ENCODE results near the gene TPCN2. TPM values are rescaled to one million over a fixed set of nuclear protein-coding genes. Genes with fewer than 3 reads are reported as not detected.

The TPCN2 gene
- total RNA-seq, 1 donor from 2014 or later, result 6.8 TPM

DNA sequence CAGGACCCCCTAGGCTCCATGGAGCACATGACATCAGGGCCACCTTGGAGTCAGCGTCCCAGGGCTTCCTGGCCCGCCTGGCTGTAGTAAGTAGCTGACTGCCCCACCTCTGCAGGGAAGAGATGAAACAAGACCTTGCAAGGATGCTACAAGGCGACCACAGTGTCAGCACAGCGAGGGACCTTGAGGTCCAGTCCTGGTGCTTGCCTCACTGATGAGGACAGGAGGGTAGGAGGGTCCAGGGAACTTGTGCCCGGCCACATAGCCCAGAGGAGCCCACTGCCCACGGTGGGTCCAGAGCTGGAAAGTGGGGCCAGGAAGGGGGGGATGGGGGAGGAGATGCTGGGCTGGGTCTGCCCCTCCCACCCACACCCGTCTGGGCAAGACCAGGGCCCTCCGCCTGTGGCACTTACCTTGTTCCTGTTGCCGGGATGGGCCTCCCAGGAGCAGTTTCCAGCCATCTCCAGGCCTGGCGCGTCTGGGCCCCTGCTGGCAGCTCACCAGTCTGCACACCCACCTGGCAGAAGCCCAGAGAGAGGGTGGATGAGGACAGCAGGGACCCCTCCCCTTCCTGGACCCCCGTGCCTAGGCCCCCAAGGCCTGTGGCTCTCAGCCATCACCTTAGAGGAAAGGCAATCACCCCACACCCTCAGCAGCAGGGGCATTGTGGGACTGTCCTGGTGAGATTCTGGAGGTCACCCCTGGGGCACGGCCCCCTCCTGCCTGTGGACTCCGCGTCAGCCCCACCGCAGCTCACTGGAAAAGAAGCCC, 39.1 kb upstream of the TPCN2 start:
- H3K4me3 ChIP-seq (ENCODE audit: low read length in 3 of 3), result peak overlapping the region in 1 of 3 donors; percentile 6

DNA sequence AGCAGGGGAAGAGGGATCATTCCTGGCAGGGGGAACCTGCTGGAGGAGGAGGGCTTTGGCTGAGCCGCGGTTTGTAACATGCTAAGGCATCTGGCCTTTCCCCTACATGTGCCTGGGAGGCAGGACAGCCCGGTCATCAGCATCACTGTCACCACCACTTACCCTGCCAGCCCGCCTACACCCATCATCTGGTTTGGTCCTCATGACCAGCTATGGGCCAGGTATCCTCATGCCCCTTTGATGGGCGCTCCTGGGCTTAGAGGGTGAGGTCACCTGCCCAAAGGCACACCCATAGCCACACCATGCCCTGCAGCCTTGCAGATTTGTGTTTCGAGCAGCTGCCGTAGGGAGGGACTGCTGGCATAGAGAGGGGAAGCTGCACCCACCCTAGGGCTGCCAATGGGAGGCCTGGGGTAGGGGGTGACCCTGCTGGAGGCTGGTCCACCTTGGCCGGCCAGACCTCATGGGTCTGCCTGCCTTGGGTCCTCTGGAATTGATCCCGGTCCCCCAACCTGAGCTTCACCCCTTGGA, 38.3 kb upstream of the TPCN2 start:
- Histone ChIP-seq H3K27ac (ENCODE audit: low read depth, low read length) (peak overlapping the region; percentile 44), H3K9me3 (ENCODE audit: control insufficient read depth in 3 of 3, low read length in 3 of 3) (no peaks in the 10 kb centered on the region), H3K4me1 (ENCODE audit: control insufficient read depth in 3 of 3, insufficient read depth in 3 of 3, low read length in 3 of 3) (peaks cover 27 to 42% (median 28%) of the 10 kb centered on the region in 3 donors), H3K9ac (ENCODE audit: low read depth in 1 of 3, low read length in 3 of 3) (peak overlapping the region in 2 of 3 donors; percentile 54 to 56), H3K27me3 (ENCODE audit: control insufficient read depth in 3 of 3, insufficient read depth in 3 of 3, low read length in 3 of 3) (peaks cover 42 to 72% (median 55%) of the 10 kb centered on the region in 3 donors), H3K36me3 (ENCODE audit: control insufficient read depth in 3 of 3, insufficient read depth in 3 of 3, low read length in 3 of 3) (no peaks in the 10 kb centered on the region), H3K4me3 (ENCODE audit: low read length in 3 of 3) (peak overlapping the region; percentile 27 to 43 (median 29))

More for the DNA sequence above, 39.1 kb upstream of the TPCN2 start:
- Histone ChIP-seq H3K27ac (ENCODE audit: low read depth, low read length) (peak overlapping the region; percentile 58), H3K4me1 (ENCODE audit: control insufficient read depth in 3 of 3, insufficient read depth in 3 of 3, low read length in 3 of 3) (peaks cover 28 to 40% (median 28%) of the 10 kb centered on the region in 3 donors), H3K36me3 (ENCODE audit: control insufficient read depth in 3 of 3, insufficient read depth in 3 of 3, low read length in 3 of 3) (peaks cover 0 to 2% (median 0%) of the 10 kb centered on the region in 3 donors), H3K9me3 (ENCODE audit: control insufficient read depth in 3 of 3, low read length in 3 of 3) (no peaks in the 10 kb centered on the region), H3K27me3 (ENCODE audit: control insufficient read depth in 3 of 3, insufficient read depth in 3 of 3, low read length in 3 of 3) (peaks cover 42 to 68% (median 56%) of the 10 kb centered on the region in 3 donors), H3K9ac (ENCODE audit: low read depth in 1 of 3, low read length in 3 of 3) (peak overlapping the region in 1 of 3 donors; percentile 60)

DNA sequence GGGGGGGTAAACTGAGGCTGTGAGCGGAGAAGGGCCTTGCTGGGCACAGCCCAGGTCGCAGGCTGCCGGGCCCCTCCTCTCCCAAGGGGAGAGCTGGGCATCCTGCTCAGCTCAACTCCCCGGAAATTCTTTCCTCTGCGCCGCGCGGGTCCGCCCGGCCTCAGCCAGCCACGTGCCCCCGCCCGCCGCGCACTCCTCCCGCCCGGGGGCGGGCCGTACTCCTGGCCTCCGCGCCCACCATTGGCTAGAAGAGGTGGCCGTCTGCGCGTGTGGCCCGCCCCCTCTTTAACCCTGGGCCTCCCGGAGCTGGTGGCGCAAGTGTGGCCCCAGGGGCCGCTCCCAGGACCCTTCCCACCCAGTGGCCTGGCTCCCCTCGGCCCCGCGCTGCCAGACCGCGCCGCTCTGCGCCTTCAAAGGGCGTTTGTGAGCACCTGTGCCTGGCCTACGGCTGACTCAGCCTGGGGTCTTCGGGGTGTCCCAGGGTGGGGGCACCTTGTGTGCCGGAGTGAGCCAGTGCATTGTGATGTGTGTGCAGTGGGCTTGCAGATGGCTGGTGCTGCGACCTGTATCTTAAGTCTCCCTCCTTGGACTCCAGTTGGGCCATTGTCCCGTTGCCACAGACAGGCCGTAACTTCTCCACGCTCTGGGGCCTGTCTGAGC, 37.6 kb upstream of the TPCN2 start:
- H3K36me3 ChIP-seq (ENCODE audit: control insufficient read depth in 3 of 3, insufficient read depth in 3 of 3, low read length in 3 of 3), result no peaks in the 10 kb centered on the region
- peak overlapping the region; percentile 74 for H3K27ac ChIP-seq (ENCODE audit: low read depth, low read length)
- H3K9me3 ChIP-seq (ENCODE audit: control insufficient read depth in 3 of 3, low read length in 3 of 3), result no peaks in the 10 kb centered on the region
- peak overlapping the region; percentile 20 to 76 (median 56) for H3K9ac ChIP-seq (ENCODE audit: low read depth in 1 of 3, low read length in 3 of 3)
- H3K4me1 ChIP-seq (ENCODE audit: control insufficient read depth in 3 of 3, insufficient read depth in 3 of 3, low read length in 3 of 3), result peaks cover 27 to 42% (median 28%) of the 10 kb centered on the region in 3 donors
- H3K4me3 ChIP-seq (ENCODE audit: low read length in 3 of 3), result peak overlapping the region; percentile 44 to 64 (median 54)
- H3K27me3 ChIP-seq (ENCODE audit: control insufficient read depth in 3 of 3, insufficient read depth in 3 of 3, low read length in 3 of 3), result peaks cover 42 to 70% (median 53%) of the 10 kb centered on the region in 3 donors

DNA sequence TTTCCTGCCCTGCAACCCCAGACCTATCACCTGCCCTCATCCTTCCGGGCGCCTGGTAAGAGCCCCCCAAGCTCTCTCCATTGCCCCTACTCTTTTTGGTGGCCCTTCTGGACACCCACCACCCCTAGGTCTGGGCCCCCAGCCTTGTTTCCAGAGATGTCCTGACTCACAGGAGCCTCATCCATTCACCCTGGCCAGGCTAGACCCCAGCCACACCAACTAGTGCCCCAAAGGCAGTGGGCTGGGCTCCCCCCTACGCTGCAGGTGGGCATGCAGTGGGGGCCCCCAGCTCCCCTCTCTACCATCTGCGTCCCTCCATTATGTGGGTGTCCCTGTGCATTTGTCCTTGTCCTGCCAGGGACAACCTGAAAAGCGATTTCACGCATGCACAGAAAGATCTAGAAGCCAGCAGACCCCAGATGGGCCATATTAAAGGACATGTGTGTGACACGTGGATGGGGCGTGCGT, 37.1 kb upstream of the TPCN2 start:
- Histone ChIP-seq H3K9me3 (ENCODE audit: control insufficient read depth in 3 of 3, low read length in 3 of 3) (no peaks in the 10 kb centered on the region), H3K4me3 (ENCODE audit: low read length in 3 of 3) (peak overlapping the region; percentile 44 to 64 (median 54)), H3K27ac (ENCODE audit: low read depth, low read length) (peak overlapping the region; percentile 74), H3K4me1 (ENCODE audit: control insufficient read depth in 3 of 3, insufficient read depth in 3 of 3, low read length in 3 of 3) (peaks cover 27 to 42% (median 28%) of the 10 kb centered on the region in 3 donors), H3K9ac (ENCODE audit: low read depth in 1 of 3, low read length in 3 of 3) (peak overlapping the region; percentile 10 to 76 (median 20)), H3K36me3 (ENCODE audit: control insufficient read depth in 3 of 3, insufficient read depth in 3 of 3, low read length in 3 of 3) (no peaks in the 10 kb centered on the region), H3K27me3 (ENCODE audit: control insufficient read depth in 3 of 3, insufficient read depth in 3 of 3, low read length in 3 of 3) (peaks cover 42 to 70% (median 53%) of the 10 kb centered on the region in 3 donors)

DNA sequence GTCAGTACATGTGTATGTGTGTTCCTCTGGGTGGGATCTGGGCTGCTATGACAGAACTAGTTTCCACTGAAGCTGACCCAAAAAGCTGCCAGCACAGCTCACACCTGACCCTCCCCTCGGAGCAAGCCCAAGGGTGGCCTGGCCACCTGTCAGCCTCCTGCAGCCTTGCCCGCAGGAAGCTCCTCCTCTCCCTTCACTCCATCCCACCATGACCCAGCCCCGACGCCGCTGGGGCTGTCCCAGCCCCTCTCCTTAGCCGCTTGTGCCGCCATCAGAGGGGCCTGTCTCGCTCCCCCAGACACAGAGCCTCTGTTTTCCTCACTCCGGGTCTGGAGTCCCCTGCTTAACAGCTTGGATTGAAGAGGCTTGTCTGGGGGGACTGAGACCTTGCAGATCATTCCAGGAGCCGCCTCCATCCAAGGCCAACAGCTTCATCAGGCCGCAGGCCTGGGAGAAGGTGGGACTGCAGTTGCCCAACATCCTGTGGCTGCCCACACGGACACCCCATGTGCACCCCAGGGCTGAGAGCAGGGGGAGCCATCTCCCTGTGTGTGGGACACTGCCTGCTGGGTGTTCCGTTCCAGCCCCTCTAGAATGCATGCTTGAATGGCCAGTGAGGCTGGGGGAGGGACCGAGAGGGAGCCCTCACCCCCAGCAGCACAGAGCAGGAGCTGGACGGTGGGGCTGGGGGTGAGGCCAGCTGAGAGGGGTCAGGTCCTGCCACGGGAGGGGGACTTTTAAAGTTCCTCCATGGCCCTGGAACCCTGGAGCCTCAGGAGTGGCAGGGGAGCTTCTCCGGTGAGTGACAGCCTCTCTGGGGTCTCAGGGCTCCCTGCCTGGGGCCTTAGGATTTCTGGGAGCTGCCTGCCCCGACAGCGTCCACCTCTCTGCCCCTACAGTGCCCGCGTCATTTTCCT, 36.4 kb upstream of the TPCN2 start:
- Histone ChIP-seq H3K4me1 (ENCODE audit: control insufficient read depth in 3 of 3, insufficient read depth in 3 of 3, low read length in 3 of 3) (peaks cover 27 to 42% (median 28%) of the 10 kb centered on the region in 3 donors), H3K9ac (ENCODE audit: low read depth in 1 of 3, low read length in 3 of 3) (peak overlapping the region; percentile 10 to 76 (median 51)), H3K4me3 (ENCODE audit: low read length in 3 of 3) (peak overlapping the region; percentile 44 to 67 (median 64)), H3K36me3 (ENCODE audit: control insufficient read depth in 3 of 3, insufficient read depth in 3 of 3, low read length in 3 of 3) (no peaks in the 10 kb centered on the region), H3K27ac (ENCODE audit: low read depth, low read length) (peak overlapping the region; percentile 74), H3K27me3 (ENCODE audit: control insufficient read depth in 3 of 3, insufficient read depth in 3 of 3, low read length in 3 of 3) (peaks cover 42 to 74% (median 53%) of the 10 kb centered on the region in 3 donors), H3K9me3 (ENCODE audit: control insufficient read depth in 3 of 3, low read length in 3 of 3) (no peaks in the 10 kb centered on the region)

DNA sequence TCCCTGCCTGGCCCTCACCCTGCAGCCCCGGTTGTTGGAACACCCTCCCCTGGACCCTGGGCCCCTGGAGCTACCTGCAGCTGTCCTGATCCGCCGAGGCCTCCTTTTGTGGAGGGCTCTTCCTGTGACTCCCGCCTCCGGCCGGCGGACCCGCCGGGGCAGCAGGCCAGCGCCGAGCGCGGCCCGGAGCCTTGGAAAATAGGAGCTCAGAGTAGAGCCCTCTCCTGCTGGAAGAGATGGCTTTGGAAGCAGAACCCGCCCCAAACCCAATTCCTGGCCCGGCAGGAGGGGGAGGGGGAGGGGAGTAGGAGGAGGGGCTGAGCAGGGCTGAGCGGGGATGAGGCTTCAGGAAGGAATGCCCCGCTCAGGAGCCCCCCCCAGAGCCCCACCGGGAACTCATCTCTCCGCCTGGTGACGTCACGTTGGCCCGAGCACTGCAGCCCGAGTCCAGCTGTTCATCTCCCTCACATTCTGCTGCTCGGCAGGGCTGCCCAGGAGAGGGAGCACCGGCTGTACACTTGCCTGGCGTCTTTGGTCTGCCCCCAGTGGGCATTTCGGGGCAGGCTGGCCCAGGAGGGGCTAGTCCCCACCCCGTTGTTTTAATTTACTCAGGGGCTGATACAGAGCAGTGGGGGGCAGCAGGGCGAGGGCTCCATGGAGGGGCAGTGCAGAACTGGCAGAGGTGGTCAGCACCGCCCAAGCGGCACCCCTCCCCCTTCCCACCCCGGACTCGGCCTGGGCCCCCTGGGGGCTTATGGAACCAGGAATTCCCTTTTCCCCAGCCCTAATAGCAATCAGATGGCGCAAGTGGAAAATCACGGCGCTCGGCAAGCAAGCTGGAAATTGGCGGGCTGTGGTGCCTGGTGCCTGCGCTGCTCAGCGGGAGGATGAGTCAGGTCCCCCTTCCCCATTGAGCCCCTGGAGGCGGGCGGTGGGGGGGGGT, 35.5 kb upstream of the TPCN2 start, which contains the start of gene MRGPRF:
Gene MRGPRF, minus strand, starts transcription at position 238 of the 943 bp plus-strand sequence. CDS start 3,345 bp downstream, outside the sequence.
- peaks cover 20 to 41% (median 24%) of the 10 kb centered on the region in 3 donors for H3K4me1 ChIP-seq (ENCODE audit: control insufficient read depth in 3 of 3, insufficient read depth in 3 of 3, low read length in 3 of 3)
- H3K27ac ChIP-seq (ENCODE audit: low read depth, low read length), result peak within 1 kb of the TSS; percentile 74
- H3K4me3 ChIP-seq (ENCODE audit: low read length in 3 of 3), result peak within 1 kb of the TSS; percentile 44 to 67 (median 64)
- H3K27me3 ChIP-seq (ENCODE audit: control insufficient read depth in 3 of 3, insufficient read depth in 3 of 3, low read length in 3 of 3), result peaks cover 40 to 77% (median 56%) of the 10 kb centered on the region in 3 donors
- H3K9ac ChIP-seq (ENCODE audit: low read depth in 1 of 3, low read length in 3 of 3), result peak within 1 kb of the TSS; percentile 10 to 76 (median 51)
- H3K36me3 ChIP-seq (ENCODE audit: control insufficient read depth in 3 of 3, insufficient read depth in 3 of 3, low read length in 3 of 3), result no peaks in the 10 kb centered on the region
- H3K9me3 ChIP-seq (ENCODE audit: control insufficient read depth in 3 of 3, low read length in 3 of 3), result no peaks in the 10 kb centered on the region

DNA sequence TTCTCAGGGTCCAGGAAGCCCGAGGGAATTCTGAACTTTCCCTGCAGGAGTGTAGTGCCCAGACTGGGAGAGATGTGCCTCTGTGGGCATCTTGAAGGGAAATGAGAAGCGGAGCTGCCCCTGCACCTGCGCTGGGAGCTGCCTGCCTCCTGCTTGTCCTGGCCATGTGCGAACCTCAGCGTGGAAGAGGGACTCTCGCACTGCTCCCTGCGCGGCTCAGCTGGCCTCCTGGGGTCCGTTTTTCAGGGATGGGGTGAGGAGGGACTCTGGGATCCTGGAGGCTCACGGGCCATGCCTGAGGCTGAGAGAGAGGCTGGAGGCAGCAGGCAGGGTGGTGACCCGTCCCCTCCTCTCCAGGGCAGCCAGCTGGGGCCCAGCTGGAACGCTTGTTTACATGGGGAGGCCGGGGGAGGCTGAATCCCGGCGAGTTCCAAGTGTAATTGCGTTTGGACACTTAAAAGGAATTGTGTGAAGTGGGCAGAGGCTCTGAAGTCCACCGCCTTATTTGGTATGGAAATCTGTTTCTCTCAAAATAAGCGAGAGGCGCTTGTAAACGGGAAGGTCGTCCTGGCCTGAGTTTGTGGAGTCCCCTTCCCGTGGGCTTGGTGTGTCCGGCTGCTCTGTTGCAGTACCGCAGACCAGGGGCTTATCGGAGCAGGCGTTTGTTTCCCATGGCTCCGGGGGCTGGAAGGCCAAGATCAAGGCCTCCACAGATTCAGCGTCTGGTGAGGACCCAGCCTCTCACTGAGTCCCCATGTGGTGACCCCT, 34.5 kb upstream of the TPCN2 start:
- Histone ChIP-seq H3K9me3 (ENCODE audit: control insufficient read depth in 3 of 3, low read length in 3 of 3) (no peaks in the 10 kb centered on the region), H3K27me3 (ENCODE audit: control insufficient read depth in 3 of 3, insufficient read depth in 3 of 3, low read length in 3 of 3) (peaks cover 35 to 69% (median 46%) of the 10 kb centered on the region in 3 donors), H3K9ac (ENCODE audit: low read depth in 1 of 3, low read length in 3 of 3) (peak overlapping the region in 1 of 3 donors; percentile 57), H3K4me3 (ENCODE audit: low read length in 3 of 3) (no peak overlapping the region), H3K27ac (ENCODE audit: low read depth, low read length) (peak overlapping the region; percentile 74), H3K4me1 (ENCODE audit: control insufficient read depth in 3 of 3, insufficient read depth in 3 of 3, low read length in 3 of 3) (peaks cover 17 to 31% (median 17%) of the 10 kb centered on the region in 3 donors), H3K36me3 (ENCODE audit: control insufficient read depth in 3 of 3, insufficient read depth in 3 of 3, low read length in 3 of 3) (no peaks in the 10 kb centered on the region)

Data from skeletal muscle tissue (tissue), 4 donors.